T-helper 17 cell (primary cell): Measurements from ENCODE around the gene MMP23B. TPM values are rescaled to one million over a fixed set of nuclear protein-coding genes. Genes with fewer than 3 reads are reported as not detected.
A peak's percentile ranks its signal among the peaks of the same experiment; 100 is the strongest.

Experiments
- ATAC-seq: fragments of 150-1000 bp; cut with Tn5 transposase; 2 replicates; pipeline ENCODE4 v1.10.0; 2021; ENCODE audit warnings: mild to moderate bottlenecking, moderate library complexity
- DNase-seq, 3 donors: peaks; one replicate each; pipeline versions ENCODE4 v3.0.0 to v3.0.0-alpha.2; 2020 to 2021
- H3K9me3 ChIP-seq: one replicate; pipeline ENCODE4 v1.7.0; 2013; ENCODE audit warnings: low read length, mild to moderate bottlenecking; ENCODE audit not compliant: control insufficient read depth, poor library complexity, severe bottlenecking
- H3K27ac Mint-ChIP-seq: one replicate; pipeline ENCODE4 v1.8.0; 2022; ENCODE audit warnings: mild to moderate bottlenecking, moderate library complexity, mixed read lengths
- H3K27me3 Mint-ChIP-seq: one replicate; pipeline ENCODE4 v1.8.0; 2022; ENCODE audit warnings: mixed read lengths
- H3K36me3 Mint-ChIP-seq: one replicate; pipeline ENCODE4 v1.8.0; 2022; ENCODE audit warnings: low read depth, mixed read lengths
- H3K4me1 Mint-ChIP-seq: one replicate; pipeline ENCODE4 v1.8.0; 2022; ENCODE audit warnings: mild to moderate bottlenecking, mixed read lengths
- H3K4me3 Mint-ChIP-seq: one replicate; pipeline ENCODE4 v1.8.0; 2022; ENCODE audit warnings: mild to moderate bottlenecking, moderate library complexity, mixed read lengths
- total RNA-seq, 4 donors: library from RNA in 2 of 4; stranded (reverse) in 2 of 4; gene quantifications; one replicate each; pipeline ENCODE4 v1.2.3 and lab custom pipeline; 2022 to 2026

The MMP23B gene
- total RNA-seq, 2 donors from 2014 or later = 3.9 to 4.2 TPM

DNA sequence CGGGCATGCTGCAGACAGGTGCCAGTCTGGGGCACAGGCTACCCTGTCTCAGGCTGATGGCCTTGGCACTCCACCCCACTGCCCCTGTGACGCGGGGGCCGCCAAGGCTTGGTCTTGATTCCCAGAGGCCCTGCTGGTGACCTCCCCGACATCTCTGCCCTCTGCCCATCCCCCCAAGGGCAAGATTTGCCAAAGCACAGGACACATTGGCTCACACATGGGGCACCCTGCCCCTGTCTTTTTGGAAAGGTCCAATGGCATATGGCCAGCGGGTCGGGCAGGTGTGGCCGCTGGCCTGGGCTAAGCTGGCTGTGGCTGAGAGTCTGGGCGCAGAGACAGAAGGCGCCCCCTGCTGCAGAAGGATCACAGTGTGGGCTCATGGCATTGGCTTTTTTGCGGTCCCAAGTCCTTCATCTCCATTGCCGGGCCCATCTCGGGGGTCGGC lies 12.0 kb upstream of the MMP23B start:
- ATAC-seq (no peak), DNase-seq (no peak)
- H3K27ac Mint-ChIP-seq = no peak overlapping the region
- H3K4me1 Mint-ChIP-seq = peaks cover 14% of the 10 kb centered on the region
- H3K4me3 Mint-ChIP-seq = no peak overlapping the region
- no peaks in the 10 kb centered on the region for H3K9me3 ChIP-seq
- no peaks in the 10 kb centered on the region for H3K27me3 Mint-ChIP-seq
- H3K36me3 Mint-ChIP-seq = no peaks in the 10 kb centered on the region

DNA sequence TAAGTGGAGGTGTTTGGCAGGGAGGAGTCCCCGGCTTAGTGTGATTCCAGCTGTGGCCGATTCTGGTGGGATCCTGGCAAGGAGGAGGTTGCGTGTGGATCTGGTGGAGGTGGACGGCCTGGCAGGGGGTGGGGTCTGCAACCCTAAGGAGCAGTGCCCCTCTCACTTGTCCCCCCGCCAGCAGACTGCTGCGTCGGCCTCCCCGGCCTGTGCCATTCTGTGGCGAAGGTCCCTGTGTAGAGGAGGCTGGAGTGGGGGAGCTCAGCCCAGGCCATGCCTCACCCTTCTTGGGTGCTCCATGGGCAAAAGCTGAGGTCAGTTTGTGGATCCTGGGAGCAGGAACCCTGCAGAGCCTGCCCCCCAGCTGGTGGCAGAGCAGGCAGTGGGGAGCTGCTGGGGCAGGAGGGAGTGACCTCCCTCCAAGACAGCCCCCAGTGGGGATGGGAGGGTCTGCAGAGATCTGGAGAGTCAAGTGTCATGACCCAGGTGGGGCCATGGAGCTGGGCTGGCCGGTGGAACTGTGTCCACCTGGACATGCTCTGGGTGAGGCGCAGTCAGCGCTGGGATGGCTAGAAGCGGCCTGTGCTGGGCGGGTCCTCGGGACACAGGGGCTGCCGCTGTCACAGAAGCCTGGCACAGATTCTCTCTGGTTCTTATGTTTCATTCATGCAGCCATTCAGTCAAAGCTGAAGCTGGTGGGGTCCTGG lies 11.4 kb upstream of the MMP23B start:
- no peaks in the 10 kb centered on the region for H3K9me3 ChIP-seq
- ATAC-seq (no peak), DNase-seq (no peak)
- Mint-ChIP-seq H3K4me1 (peaks cover 15% of the 10 kb centered on the region), H3K27ac (no peak overlapping the region), H3K27me3 (no peaks in the 10 kb centered on the region), H3K36me3 (no peaks in the 10 kb centered on the region), H3K4me3 (no peak overlapping the region)

DNA sequence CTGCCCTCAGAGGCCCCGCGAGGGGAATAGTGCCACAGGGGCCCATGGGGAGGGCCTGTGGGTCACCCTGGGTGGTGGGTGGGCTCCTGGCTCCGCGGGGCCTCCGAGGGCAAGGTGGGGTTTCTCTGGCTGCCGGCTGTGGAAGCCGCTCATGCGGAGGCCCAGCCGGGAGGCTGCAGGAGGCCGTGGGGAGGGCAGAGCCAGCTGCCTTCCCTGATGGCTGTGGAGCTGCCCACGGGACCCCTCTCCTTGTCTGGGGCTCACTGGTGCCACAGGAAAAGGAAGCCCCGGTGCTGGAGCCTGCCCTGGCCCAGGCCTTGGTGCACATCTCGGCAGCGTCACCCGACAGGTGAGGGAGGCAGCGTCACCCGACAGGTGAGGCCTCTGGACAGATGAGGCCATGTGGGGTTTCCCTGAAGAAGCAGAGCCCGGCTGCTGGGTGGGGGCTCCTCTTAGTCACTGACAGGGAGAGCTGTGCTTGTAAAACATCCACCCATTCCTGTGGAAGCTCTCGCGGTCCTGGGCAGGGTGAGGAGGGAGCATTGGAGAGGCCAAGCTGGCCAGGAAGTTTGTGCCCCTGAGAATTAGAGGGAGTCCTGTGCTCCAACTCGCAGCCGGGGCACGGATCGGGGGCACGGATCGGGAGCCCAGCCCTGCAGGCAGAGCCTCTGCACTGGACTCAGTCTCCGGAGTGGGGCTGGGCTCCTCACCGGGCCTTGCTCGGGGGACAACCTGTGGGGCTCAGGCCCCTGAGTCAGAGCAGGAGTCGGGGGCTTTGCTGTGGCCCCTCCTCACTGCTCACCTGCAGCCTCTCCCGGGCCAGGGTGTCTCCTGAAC lies 10.6 kb upstream of the MMP23B start:
- Mint-ChIP-seq H3K4me1 (peaks cover 15% of the 10 kb centered on the region), H3K36me3 (no peaks in the 10 kb centered on the region), H3K27ac (no peak overlapping the region), H3K27me3 (no peaks in the 10 kb centered on the region), H3K4me3 (no peak overlapping the region)
- ATAC-seq (no peak), DNase-seq (no peak)
- H3K9me3 ChIP-seq = no peaks in the 10 kb centered on the region

DNA sequence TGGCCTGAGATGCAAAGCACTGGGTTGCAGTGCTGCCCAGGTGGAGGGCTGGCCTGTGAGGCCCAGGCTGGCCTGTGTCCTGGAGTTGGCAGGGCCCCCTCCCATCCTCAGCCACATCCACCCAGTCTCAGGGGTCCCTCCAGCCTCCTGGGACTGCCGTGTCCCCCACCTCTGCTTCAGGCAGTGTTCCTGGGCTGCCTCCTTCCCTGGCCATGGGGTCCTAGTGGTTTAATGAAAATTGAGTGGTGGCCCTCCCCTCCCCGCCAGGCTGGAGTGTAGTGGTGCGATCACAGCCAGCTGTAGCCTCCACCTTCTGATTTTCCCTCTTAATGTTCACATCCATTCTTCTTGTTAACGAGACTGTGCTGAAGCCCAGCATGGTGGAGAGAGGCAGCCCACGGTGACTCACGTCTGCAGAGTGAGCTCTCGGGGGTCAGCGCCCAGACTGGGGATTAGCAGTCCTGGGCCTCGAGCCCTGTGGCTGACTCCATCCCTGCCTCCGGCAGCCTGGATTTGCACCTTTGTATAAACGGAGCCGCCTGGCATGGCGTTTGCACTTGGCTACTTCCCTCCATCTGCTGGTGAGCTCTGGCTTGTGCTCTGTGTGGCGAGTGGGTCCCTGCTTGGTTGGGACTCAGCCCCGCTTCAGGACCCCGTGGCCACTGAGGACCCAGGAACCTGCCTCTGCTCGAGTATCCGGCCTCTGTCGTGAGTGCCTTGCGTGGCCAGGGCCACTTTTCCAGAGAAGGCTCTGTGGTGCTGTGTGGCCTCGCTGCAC lies 9.8 kb upstream of the MMP23B start:
- H3K4me3 Mint-ChIP-seq = no peak overlapping the region
- H3K27me3 Mint-ChIP-seq = no peaks in the 10 kb centered on the region
- no peaks in the 10 kb centered on the region for H3K36me3 Mint-ChIP-seq
- peaks cover 10% of the 10 kb centered on the region for H3K4me1 Mint-ChIP-seq
- H3K9me3 ChIP-seq = no peaks in the 10 kb centered on the region
- peak overlapping the region; percentile 73 for H3K27ac Mint-ChIP-seq
- ATAC-seq (no peak), DNase-seq (no peak)

DNA sequence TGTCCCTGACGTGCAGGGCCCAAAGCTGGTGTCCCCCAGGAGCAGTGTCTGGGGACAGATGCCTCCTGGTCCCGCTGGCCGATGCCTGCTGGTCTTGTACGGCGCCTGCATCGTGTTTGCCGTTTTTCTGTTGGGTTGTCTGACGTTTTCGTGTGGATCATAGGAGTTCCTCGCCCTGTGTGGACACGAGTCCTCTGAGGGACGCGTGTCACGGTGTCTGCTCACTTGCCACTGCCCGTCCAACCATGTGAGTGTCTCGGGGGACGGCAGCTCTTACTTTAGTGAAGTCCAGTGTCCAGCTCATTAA lies 9.2 kb upstream of the MMP23B start:
- Mint-ChIP-seq H3K27ac (peak overlapping the region; percentile 73), H3K4me1 (peaks cover 8% of the 10 kb centered on the region), H3K4me3 (no peak overlapping the region)

DNA sequence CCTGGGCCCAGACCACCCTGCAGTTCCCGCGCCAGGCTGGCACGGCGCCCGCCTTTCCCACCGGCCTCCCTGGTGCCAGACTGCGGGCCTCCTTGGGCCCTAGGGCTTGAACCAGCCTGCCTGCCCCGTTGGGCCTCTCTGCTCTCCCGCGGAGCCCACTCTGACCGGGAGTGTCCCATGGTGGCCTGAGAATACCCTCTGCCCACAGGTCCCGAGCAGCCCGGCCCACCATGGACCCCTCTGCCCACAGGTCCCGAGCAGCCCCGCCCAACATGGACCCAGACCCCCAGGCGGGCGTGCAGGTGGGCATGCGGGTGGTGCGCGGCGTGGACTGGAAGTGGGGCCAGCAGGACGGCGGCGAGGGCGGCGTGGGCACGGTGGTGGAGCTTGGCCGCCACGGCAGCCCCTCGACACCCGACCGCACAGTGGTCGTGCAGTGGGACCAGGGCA lies 8.8 kb upstream of the MMP23B start:
- DNase-seq (no peak), ATAC-seq (no peak)
- H3K9me3 ChIP-seq = no peaks in the 10 kb centered on the region
- Mint-ChIP-seq H3K4me3 (no peak overlapping the region), H3K27me3 (no peaks in the 10 kb centered on the region), H3K36me3 (no peaks in the 10 kb centered on the region), H3K4me1 (peaks cover 8% of the 10 kb centered on the region), H3K27ac (no peak overlapping the region)

More for the DNA sequence above, 9.2 kb upstream of the MMP23B start:
- no peaks in the 10 kb centered on the region for H3K36me3 Mint-ChIP-seq
- DNase-seq (no peak), ATAC-seq (no peak)
- H3K27me3 Mint-ChIP-seq = no peaks in the 10 kb centered on the region
- H3K9me3 ChIP-seq = no peaks in the 10 kb centered on the region

DNA sequence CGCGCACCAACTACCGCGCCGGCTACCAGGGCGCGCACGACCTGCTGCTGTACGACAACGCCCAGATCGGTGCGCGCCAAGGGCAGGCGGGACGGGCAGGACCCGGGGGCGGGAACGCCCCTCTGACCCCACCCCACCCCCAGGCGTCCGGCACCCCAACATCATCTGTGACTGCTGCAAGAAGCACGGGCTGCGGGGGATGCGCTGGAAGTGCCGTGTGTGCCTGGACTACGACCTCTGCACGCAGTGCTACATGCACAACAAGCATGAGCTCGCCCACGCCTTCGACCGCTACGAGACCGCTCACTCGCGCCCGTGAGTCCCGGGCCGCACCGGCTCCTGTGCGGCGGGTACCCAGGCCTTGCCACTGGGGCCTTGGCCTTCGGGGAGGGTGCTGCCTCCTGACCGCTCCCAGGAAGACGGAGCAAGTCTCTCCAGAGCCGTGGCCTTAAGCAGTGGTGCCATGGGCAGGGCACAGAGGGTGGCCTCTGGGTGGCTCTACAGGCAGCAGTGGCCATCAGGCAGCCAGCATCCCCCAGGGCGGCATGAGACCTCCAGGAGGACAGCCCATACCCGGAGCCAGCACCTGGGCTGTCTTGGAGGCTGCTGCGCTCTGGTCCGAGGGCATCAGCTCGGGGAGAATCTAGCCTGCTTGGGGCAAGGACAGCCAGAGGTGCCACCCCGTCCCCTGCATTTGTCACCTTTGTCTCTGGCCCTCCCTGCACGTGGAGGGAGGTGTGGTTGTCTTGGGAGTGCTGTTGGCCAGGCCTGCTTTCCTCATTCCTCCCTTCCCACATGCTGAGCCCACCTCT lies 8.1 kb upstream of the MMP23B start:
- DNase-seq = no peak
- H3K9me3 ChIP-seq = no peaks in the 10 kb centered on the region
- H3K4me1 Mint-ChIP-seq = peaks cover 8% of the 10 kb centered on the region
- H3K27me3 Mint-ChIP-seq = no peaks in the 10 kb centered on the region
- no peaks in the 10 kb centered on the region for H3K36me3 Mint-ChIP-seq
- no peak overlapping the region for H3K4me3 Mint-ChIP-seq
- no peak overlapping the region for H3K27ac Mint-ChIP-seq
- no peak for ATAC-seq

DNA sequence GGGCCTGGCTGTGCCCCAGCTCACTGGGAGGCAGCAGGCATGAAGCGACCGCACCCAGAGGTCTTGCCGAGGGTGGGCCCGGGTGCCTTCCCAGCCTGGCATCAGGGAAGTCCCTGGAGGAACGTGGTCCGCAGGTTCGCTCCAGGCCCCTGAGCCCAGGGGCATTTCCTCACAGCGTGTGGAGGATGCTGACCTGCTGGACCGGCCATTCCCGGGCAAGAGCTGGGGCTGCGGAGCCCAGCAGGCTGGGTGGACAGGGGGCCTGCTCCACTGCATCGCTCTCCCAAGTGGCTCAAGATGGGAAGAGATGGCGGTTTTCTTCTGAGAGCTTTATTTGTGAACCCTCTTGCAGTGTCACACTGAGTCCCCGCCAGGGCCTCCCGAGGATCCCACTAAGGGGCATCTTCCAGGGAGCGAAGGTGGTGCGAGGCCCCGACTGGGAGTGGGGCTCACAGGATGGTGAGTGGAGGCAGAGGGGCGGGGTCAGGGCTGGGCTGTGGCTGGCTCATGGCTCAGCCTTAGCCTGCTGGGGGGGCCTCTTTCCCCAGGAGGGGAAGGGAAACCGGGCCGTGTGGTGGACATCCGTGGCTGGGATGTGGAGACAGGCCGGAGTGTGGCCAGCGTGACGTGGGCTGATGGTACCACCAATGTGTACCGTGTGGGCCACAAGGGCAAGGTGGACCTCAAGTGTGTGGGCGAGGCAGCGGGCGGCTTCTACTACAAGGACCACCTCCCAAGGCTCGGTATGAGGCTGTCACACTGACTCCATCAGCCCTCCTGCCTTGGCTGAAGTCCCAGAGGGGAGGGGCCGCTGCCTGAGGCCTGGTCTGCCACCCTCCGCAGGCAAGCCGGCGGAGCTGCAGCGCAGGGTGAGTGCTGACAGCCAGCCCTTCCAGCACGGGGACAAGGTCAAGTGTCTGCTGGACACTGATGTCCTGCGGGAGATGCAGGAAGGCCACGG lies 7.2 kb upstream of the MMP23B start:
- no peaks in the 10 kb centered on the region for H3K9me3 ChIP-seq
- Mint-ChIP-seq H3K27ac (no peak overlapping the region), H3K4me3 (no peak overlapping the region), H3K27me3 (no peaks in the 10 kb centered on the region), H3K36me3 (no peaks in the 10 kb centered on the region), H3K4me1 (peaks cover 8% of the 10 kb centered on the region)
- DNase-seq (no peak), ATAC-seq (no peak)

DNA sequence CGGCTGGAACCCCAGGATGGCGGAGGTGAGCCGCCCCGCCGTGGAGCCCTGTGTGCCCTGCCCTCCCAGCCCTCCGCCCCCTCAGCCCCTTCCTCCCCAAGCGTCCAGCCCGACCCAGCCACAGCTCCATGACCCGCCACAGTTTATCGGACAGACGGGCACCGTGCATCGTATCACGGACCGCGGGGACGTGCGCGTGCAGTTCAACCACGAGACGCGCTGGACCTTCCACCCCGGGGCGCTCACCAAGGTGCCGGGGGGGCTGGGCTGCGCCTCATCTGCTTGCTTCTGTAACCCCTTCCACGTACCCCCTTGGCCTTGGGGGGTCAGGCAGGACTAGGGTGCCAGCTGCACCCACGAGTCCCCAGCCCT lies 6.6 kb upstream of the MMP23B start:
- no peak overlapping the region for H3K27ac Mint-ChIP-seq
- H3K9me3 ChIP-seq = no peaks in the 10 kb centered on the region
- no peaks in the 10 kb centered on the region for H3K27me3 Mint-ChIP-seq
- H3K4me1 Mint-ChIP-seq = peaks cover 10% of the 10 kb centered on the region
- no peaks in the 10 kb centered on the region for H3K36me3 Mint-ChIP-seq
- ATAC-seq (no peak), DNase-seq (no peak)
- H3K4me3 Mint-ChIP-seq = no peak overlapping the region

DNA sequence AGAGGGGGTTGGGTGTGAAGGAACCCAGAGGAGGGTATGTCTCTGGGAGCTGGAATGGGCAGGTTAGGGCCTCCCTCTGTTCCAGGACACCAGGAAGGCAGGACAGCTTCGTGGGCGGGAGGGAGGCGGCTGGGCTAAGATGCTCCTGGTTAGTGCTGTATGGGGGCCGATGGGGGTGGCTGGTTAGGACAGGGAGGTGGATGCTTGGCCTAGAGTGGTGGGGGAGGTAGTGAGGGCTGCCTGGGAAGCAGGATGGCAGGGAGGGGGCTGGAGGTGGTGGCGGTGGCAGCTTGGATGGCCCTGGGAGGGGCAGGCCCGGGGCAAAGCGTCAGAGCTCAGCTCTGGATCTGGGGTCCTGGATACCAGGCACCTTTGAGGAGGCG lies 6.2 kb upstream of the MMP23B start:
- ATAC-seq (no peak), DNase-seq (no peak)
- Mint-ChIP-seq H3K27ac (no peak overlapping the region), H3K36me3 (no peaks in the 10 kb centered on the region), H3K27me3 (no peaks in the 10 kb centered on the region), H3K4me3 (no peak overlapping the region), H3K4me1 (peaks cover 10% of the 10 kb centered on the region)
- H3K9me3 ChIP-seq = no peaks in the 10 kb centered on the region

DNA sequence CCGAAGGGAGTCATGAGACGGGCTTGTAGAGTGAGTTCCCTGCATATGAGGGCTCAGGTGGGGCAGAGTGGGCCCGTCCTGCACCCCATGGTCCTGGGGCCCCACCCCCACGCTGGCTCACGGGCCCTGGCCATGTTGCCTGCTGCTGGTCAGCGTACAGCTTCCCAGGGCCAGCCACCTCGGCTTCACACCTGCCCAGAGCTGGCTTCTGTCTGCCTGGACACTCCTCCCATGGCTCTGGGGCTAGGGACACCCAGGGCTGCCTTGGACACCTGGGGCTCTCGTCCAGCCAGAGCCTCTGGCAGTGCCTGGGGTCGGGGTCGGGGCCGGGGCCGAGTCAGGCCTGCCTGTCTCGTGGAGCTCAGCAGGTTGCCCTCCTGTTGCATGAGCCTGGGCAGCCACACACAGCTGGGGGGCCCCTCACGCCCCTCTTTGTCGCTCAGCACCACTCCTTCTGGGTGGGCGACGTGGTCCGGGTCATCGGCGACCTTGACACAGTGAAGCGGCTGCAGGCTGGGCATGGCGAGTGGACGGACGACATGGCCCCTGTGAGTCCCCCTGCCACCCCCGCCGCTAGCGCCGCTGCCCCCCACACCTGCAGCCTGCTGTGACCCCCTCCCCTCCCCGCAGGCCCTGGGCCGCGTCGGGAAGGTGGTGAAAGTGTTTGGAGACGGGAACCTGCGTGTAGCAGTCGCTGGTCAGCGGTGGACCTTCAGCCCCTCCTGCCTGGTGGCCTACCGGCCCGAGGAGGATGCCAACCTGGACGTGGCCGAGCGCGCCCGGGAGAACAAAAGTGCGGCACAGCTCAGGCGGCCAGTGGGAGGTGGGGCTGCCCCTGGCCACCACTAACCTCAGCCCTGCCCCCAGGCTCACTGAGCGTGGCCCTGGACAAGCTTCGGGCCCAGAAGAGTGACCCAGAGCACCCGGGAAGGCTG lies 5.5 kb upstream of the MMP23B start:
- no peaks in the 10 kb centered on the region for H3K9me3 ChIP-seq
- Mint-ChIP-seq H3K27me3 (no peaks in the 10 kb centered on the region), H3K36me3 (no peaks in the 10 kb centered on the region), H3K4me1 (peaks cover 10% of the 10 kb centered on the region), H3K4me3 (no peak overlapping the region), H3K27ac (no peak overlapping the region)
- DNase-seq (peak in 1 of 3 donors; percentile 3), ATAC-seq (no peak)
